Endothelial cell of umbilical vein (primary cell): ENCODE data around the gene ANKS1B. TPM values are rescaled to one million over a fixed set of nuclear protein-coding genes. Genes with fewer than 3 reads are reported as not detected.

Source experiments
- BruUV-seq: library from RNA; stranded (reverse); fragments of 400-500 nt; replicated peaks from 2 replicates; lab custom pipeline; 2021; lab: Mats Ljungman, UMichigan
- CTCF ChIA-PET: fragments of 300-600, 350-600 bp; sonication (Branson Sonifier 250); formaldehyde crosslinking; loops from one replicate; lab custom pipeline; 2021; ENCODE audit warnings: antibody characterized with exemption, inconsistent platforms; lab: Charles Lee
- POLR2A ChIA-PET: fragments of 300-600, 350-600 bp; sonication (Branson Sonifier 250); formaldehyde crosslinking; loops from one replicate; lab custom pipeline; 2021; ENCODE audit warnings: antibody characterized with exemption, inconsistent platforms; lab: Charles Lee
- DNase-seq: peaks from one replicate; pipeline ENCODE4 v3.0.0-alpha.2; 2011; ENCODE audit warnings: low read depth, low spot score
- FAIRE-seq: peaks from 2 replicates; lab custom pipeline; 2011; peaks lifted over from hg19 to GRCh38; lab: Jason Lieb, UNC
- H2AFZ ChIP-seq: 2 replicates; pipeline ENCODE4 v1.6.0; 2012; ENCODE audit warnings: low read depth, low read length, control low read depth, inconsistent platforms
- H3K27ac ChIP-seq: 2 replicates; pipeline ENCODE4 v1.5.1; 2011; ENCODE audit warnings: low read depth, mild to moderate bottlenecking, control low read depth, low read length, moderate library complexity; ENCODE audit not compliant: insufficient read depth
- H3K27me3 ChIP-seq, 2 experiments: 2 replicates each; pipeline versions ENCODE4 v1.6.0 to v1.6.1; 2011; ENCODE audit warnings: low read length in 2 of 2, mixed read lengths in 1 of 2; ENCODE audit not compliant: control insufficient read depth in 2 of 2, insufficient read depth in 2 of 2
- H3K36me3 ChIP-seq, 2 experiments: 2 replicates in 1 of 2; 3 replicates in 1 of 2; pipeline ENCODE4 v1.5.1; 2011; ENCODE audit warnings: low read length in 2 of 2, mild to moderate bottlenecking in 1 of 2, moderate library complexity in 1 of 2; ENCODE audit not compliant: control insufficient read depth in 2 of 2, insufficient read depth in 2 of 2; ENCODE audit errors: extremely low read depth in 1 of 2
- H3K4me1 ChIP-seq: 3 replicates; pipeline ENCODE4 v1.5.1; 2011; ENCODE audit warnings: mild to moderate bottlenecking, low read length; ENCODE audit not compliant: control insufficient read depth, insufficient read depth; ENCODE audit errors: extremely low read depth
- H3K4me2 ChIP-seq: 2 replicates; pipeline ENCODE4 v1.6.1; 2011; ENCODE audit warnings: low read length, control low read depth, mixed read lengths; ENCODE audit not compliant: insufficient read depth
- H3K4me3 ChIP-seq, 3 experiments: fragments of 200-600 bp in 1 of 3; sonication (generic), shearing (Covaris generic) in 1 of 3; replicated peaks in 1 of 3; 2 replicates each; pipeline ENCODE4 v1.5.1; 2011 to 2016; ENCODE audit warnings: control low read depth in 3 of 3, low read length in 3 of 3, mild to moderate bottlenecking in 2 of 3, inconsistent platforms in 1 of 3, low read depth in 1 of 3, moderate library complexity in 1 of 3; ENCODE audit not compliant: insufficient read depth in 1 of 3
- H3K79me2 ChIP-seq: 2 replicates; pipeline ENCODE4 v1.6.0; 2012; ENCODE audit warnings: low read length, inconsistent platforms; ENCODE audit not compliant: control insufficient read depth, insufficient read depth
- H3K9ac ChIP-seq: replicated peaks from 2 replicates; pipeline ENCODE3; 2011; ENCODE audit warnings: low read length, control low read depth; ENCODE audit not compliant: insufficient read depth; ENCODE audit errors: extremely low read depth
- H3K9me1 ChIP-seq: replicated peaks from 3 replicates; pipeline ENCODE4 v1.6.0; 2011; ENCODE audit warnings: mild to moderate bottlenecking, low read length; ENCODE audit not compliant: control insufficient read depth, insufficient read depth; ENCODE audit errors: extremely low read depth
- H3K9me3 ChIP-seq: replicated peaks from 2 replicates; pipeline ENCODE4 v1.5.1; 2012; ENCODE audit warnings: low read length, inconsistent platforms; ENCODE audit not compliant: control insufficient read depth, insufficient read depth
- H4K20me1 ChIP-seq: replicated peaks from 2 replicates; pipeline ENCODE3; 2011; ENCODE audit warnings: mild to moderate bottlenecking, low read length; ENCODE audit not compliant: control insufficient read depth, insufficient read depth; ENCODE audit errors: extremely low read depth
- CTCF ChIP-seq, 2 donors: IDR thresholded peaks; 1 replicate in 1 of 2; 2 replicates in 1 of 2; pipeline ENCODE4 v1.5.1; 2011; ENCODE audit warnings: low read length in 2 of 2, mild to moderate bottlenecking in 2 of 2, moderate library complexity in 2 of 2, control low read depth in 1 of 2, inconsistent platforms in 1 of 2, low read depth in 1 of 2; ENCODE audit not compliant: insufficient read depth in 1 of 2; ENCODE audit errors: extremely low read depth in 1 of 2
- FOS ChIP-seq: IDR thresholded peaks from 2 replicates; pipeline ENCODE4 v1.6.1; 2011; ENCODE audit warnings: mild to moderate bottlenecking, low read length, moderate library complexity, borderline replicate concordance; ENCODE audit not compliant: insufficient read depth
- GATA2 ChIP-seq: IDR thresholded peaks from 2 replicates; pipeline ENCODE4 v1.7.0; 2011; ENCODE audit warnings: low read depth, mild to moderate bottlenecking, moderate library complexity, mixed read lengths, low read length; ENCODE audit not compliant: insufficient read length, insufficient read depth
- MAX ChIP-seq: IDR thresholded peaks from 2 replicates; pipeline ENCODE4 v1.6.1; 2011; ENCODE audit not compliant: insufficient read depth, insufficient read length
- MYC ChIP-seq: IDR thresholded peaks from one replicate; pipeline ENCODE4 v1.6.1; 2011; ENCODE audit warnings: mild to moderate bottlenecking, low read depth, low read length
- POLR2A ChIP-seq: IDR thresholded peaks from 2 replicates; pipeline ENCODE4 v1.6.1; 2012; ENCODE audit warnings: low read depth, mild to moderate bottlenecking, control low read depth, low read length
- dilution Hi-C: fragments of 300-500 bp; cut with MboI; formaldehyde crosslinking; loops from one replicate; pipeline ENCODE4 v1.15.0; 2019; ENCODE audit warnings: low sequenced_read_pairs; ENCODE audit not compliant: extremely low pct_ligation_motif_present
- intact Hi-C: fragments of 100-400 bp; cut with micrococcal nuclease; formaldehyde crosslinking; loops from one replicate; pipeline ENCODE4 v1.10.0; 2022
- polyA plus RNA-seq, 4 experiments: library from polyadenylated mRNA; depleted of rRNA in 3 of 4; stranded (reverse) in 3 of 4; unstranded in 1 of 4; fragments of >200 nt; gene quantifications; 2 replicates each; pipeline versions ENCODE4 v1.2.1 to v1.2.3, GENCODE V29; 2011 to 2012; ENCODE audit warnings: missing spikeins in 1 of 4
- small RNA-seq: library from RNA; depleted of rRNA; stranded (forward); fragments of <200 nt; gene quantifications from one replicate; pipeline ENCODE3, GENCODE V24; 2012; ENCODE audit warnings: low replicate concordance, low read depth; ENCODE audit not compliant: insufficient read depth, insufficient read length
- total RNA-seq: library from RNA; stranded (reverse); gene quantifications from 2 replicates; pipeline ENCODE4 v1.2.3, GENCODE V29; 2021

ANKS1B gene
- total and polyA plus RNA-seq, 2 donors (not counting 3 experiments of a cell fraction or from before 2014, with no cell fraction given), result 0.15 to 0.38 TPM

- H3K9me1 ChIP-seq, result no peaks in the 10 kb centered on the region
- TF ChIP-seq CTCF (IDR thresholded peaks at IDR 0.05; ENCODE audit: extremely low read depth in 1 of 2, insufficient read depth in 1 of 2, low read depth in 1 of 2, low read length in 2 of 2), result no peak
- TF ChIP-seq GATA2, result no peak
- no peak for TF ChIP-seq FOS
- no peak for TF ChIP-seq POLR2A
- no peak for TF ChIP-seq MYC
- TF ChIP-seq MAX, result no peak
- no peak overlapping the region for H3K4me3 ChIP-seq
- DNase-seq, result no peak
- H3K79me2 ChIP-seq, result no peaks in the 10 kb centered on the region
- no peak overlapping the region for H3K27ac ChIP-seq
- H3K27me3 ChIP-seq, result no peaks in the 10 kb centered on the region
- ChIA-PET POLR2A (no interaction called here), CTCF (interaction anchor here (0.9 kb wide), 1 partner anchor 307 kb away, joined by 3 read pairs; no protein-coding TSS in a partner anchor)
- no peak overlapping the region for H3K9ac ChIP-seq
- BruUV-seq, result no TSS peak
- H3K36me3 ChIP-seq, result peaks cover 3 to 7% of the 10 kb centered on the region in 2 experiments
- no peak for FAIRE-seq
- dilution Hi-C loops (no loop called here), intact Hi-C loops (no loop called here)
- H3K9me3 ChIP-seq, result no peaks in the 10 kb centered on the region
- no peaks in the 10 kb centered on the region for H4K20me1 ChIP-seq
- no peak overlapping the region for H3K4me2 ChIP-seq
- H3K4me1 ChIP-seq, result peaks cover 2% of the 10 kb centered on the region
- H2AFZ ChIP-seq, result no peak overlapping the region
Observed at GRCh38 chr12:98691351-98691750, 1293.4 kb downstream of the ANKS1B start.

DNA sequence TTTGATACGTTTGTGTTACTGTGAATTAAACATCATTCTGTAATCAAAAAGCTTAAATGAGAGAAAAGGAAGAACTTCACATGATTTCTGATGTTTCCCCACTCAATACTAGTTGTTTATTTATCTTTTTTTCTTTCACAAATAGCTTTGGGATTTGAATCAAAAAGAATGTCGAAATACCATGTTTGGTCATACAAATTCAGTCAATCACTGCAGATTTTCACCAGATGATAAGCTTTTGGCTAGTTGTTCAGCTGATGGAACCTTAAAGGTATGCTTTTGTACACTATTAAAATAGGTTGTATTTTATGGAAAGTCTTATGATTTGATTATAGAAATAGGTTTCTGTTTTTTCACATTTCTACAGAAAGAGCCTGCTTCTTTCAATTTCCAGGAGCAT lies 1298.1 kb downstream of the ANKS1B start:
- no peak overlapping the region for H2AFZ ChIP-seq
- DNase-seq (no peak), FAIRE-seq (no peak)
- H4K20me1 ChIP-seq, result no peaks in the 10 kb centered on the region
- no TSS peak for BruUV-seq
- no peaks in the 10 kb centered on the region for H3K27me3 ChIP-seq
- H3K4me3 ChIP-seq, result no peak overlapping the region
- dilution Hi-C loops (no loop called here), intact Hi-C loops (no loop called here)
- ChIA-PET CTCF (interaction anchor here (1.4 kb wide), 1 partner anchor 8 kb away, joined by 3 read pairs; no protein-coding TSS in a partner anchor), POLR2A (no interaction called here)
- H3K4me1 ChIP-seq, result no peaks in the 10 kb centered on the region
- H3K9ac ChIP-seq, result no peak overlapping the region
- peaks cover 10% of the 10 kb centered on the region in 2 experiments for H3K36me3 ChIP-seq
- no peaks in the 10 kb centered on the region for H3K9me1 ChIP-seq
- TF ChIP-seq MYC (no peak), FOS (no peak)
- no peak overlapping the region for H3K27ac ChIP-seq
- H3K9me3 ChIP-seq, result no peaks in the 10 kb centered on the region
- H3K79me2 ChIP-seq, result no peaks in the 10 kb centered on the region
- H3K4me2 ChIP-seq, result no peak overlapping the region

Small RNA genes lying within 50 kb of the gene (small RNA-seq; reads per million reads assigned to genes)
- gene RNA5SP366, result not detected

Other genes starting within 250 kb of the ANKS1B start
- 16.0 and 17.9 TPM in 2 replicates for gene BLTP3B, start 157.9 kb upstream of the ANKS1B start, total RNA-seq
- gene BLTP3B, start 157.9 kb upstream of the ANKS1B start, polyA plus RNA-seq, result 4.1 and 5.4 TPM in 2 replicates
- 23.2 and 24.7 TPM in 2 replicates for gene ACTR6, start 215.9 kb upstream of the ANKS1B start, total RNA-seq
- gene ACTR6, start 215.9 kb upstream of the ANKS1B start, polyA plus RNA-seq, result 4.8 and 7.5 TPM in 2 replicates